22Rv1 (cell line): ENCODE results near the gene KIDINS220.

Experiments
- H3K27ac ChIP-seq: fragments of 450-650 bp; 2 replicates; pipeline ENCODE4 v1.5.1; 2017
- ZFX ChIP-seq: fragments of 450-650 bp; IDR thresholded peaks from 2 replicates; pipeline ENCODE4 v1.6.1; 2017; ENCODE audit warnings: antibody characterized with exemption, borderline replicate concordance
- TF ChIP-seq, protein P1 (sequence below): fragments of 450-650 bp; IDR thresholded peaks from 2 replicates; pipeline ENCODE4 v1.5.1; 2017; ENCODE audit warnings: mild to moderate bottlenecking

KIDINS220 gene

DNA sequence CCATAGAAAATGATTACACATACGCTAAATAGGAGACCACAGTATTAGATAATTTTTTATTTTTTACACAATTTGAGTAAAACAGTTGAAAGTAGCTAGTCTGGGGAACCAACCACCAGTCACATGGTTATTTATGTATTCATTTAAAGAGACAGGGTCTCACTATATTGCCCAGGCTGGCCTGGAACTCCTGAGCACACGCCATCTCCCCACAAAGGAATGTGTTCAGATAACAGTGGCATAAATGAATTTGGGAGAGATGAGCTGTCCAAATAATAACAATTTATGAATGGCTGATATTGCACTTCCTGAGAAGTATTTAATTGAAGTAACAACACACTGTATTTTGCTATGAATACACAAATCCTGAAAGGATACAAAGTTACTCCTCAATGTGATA lies 39.7 kb downstream of the KIDINS220 start:
- no peak overlapping the region for H3K27ac ChIP-seq
- TF ChIP-seq ZFX = no peak

DNA sequence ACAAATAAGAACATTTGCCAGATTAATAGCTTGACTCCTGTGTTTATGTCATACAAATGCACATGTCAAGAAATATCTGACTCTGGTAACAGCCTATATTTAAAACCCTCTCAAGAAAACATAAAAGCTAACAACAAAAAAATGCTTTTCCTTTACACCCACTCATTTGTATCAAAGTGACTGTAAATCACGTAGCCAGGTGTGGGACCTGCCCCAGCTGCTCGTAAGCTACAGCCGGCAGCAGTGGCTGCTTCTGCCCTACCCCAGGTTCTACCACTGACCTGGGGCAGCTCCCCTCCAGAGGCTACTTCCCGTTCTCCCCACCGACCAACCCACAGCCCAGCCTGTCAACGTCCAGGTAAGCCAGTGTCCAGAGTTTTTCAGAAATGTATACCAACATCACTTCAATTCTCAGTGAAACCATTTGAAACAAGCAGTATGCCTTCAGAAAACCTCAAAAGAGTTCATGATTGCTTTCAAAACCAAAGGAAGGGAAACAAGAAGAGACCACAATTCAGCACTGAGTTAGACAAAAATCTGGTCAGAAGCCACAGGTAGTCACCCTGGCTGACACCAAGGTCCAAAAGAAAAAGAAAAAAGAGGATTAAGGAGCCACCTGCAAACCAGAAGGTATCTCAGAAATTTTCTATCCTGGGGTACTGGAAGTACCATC lies 40.4 kb downstream of the KIDINS220 start:
- H3K27ac ChIP-seq = no peak overlapping the region
- TF ChIP-seq ZFX = no peak
- TF ChIP-seq, protein P1, sequence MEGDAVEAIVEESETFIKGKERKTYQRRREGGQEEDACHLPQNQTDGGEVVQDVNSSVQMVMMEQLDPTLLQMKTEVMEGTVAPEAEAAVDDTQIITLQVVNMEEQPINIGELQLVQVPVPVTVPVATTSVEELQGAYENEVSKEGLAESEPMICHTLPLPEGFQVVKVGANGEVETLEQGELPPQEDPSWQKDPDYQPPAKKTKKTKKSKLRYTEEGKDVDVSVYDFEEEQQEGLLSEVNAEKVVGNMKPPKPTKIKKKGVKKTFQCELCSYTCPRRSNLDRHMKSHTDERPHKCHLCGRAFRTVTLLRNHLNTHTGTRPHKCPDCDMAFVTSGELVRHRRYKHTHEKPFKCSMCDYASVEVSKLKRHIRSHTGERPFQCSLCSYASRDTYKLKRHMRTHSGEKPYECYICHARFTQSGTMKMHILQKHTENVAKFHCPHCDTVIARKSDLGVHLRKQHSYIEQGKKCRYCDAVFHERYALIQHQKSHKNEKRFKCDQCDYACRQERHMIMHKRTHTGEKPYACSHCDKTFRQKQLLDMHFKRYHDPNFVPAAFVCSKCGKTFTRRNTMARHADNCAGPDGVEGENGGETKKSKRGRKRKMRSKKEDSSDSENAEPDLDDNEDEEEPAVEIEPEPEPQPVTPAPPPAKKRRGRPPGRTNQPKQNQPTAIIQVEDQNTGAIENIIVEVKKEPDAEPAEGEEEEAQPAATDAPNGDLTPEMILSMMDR = no peak

DNA sequence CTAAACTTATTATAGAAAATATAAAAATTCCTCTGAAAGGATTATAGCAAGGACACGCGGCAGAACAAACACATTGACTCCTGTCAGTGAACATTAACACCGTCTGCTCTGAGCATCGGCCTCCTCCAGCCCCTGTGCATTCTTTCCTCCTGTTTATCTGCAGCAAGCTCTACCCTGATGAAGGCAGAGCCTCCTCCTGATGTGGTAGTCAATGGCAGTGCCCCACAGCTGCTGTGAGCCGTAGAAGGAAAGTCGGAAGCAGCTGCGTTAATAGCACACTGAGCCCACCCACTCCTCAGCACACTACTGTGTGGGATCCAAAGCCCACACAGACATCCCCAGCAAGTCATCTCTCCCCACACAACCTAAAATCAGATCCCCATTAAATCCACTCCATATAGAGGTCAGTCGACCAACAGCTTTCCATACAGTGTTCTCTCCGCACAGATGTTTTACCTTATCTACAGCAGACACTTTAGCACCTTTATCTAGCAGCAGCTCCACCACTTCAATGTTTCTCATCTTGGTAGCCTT lies 41.0 kb downstream of the KIDINS220 start:
- TF ChIP-seq, protein P1 = no peak
- no peak overlapping the region for H3K27ac ChIP-seq

DNA sequence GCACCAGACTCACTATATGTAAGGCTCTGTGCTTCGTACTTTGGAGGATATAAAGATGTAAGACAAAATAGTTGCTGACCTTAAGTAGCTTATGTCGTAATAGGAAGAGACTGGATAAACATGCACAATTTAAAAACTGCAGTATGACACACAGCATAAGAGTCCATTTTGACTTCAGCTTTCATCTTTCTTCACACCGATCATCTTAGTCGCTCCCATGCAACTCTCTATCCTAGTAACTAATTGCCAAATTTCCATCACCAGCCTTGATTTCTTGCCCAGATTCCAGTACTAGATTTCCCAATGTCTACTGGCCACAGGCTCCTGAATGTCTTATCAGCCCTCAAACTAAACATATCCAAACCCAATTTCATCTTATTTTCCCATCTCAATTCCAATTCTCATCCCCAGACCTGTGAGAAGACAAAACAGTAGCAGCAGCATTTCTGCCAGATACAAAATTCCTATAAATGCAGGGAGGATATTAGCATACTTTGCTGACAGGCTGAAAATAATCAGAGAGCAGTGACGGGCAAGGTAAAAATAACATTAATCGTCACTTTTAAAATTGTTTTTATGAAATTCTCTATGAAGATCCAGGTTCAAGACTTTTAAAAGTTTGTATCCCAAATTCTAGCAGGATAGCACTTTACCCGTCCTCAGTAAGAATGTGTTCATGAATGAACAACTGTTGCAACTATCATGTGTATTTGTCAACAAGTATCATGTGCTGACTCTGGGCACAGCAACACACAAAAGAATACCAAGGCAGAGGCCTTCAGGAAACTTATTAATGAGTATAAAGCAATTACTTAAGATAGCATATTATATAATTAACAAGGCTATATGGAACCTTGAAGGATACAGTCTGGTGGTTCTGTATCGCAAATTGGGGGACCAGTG lies 42.2 kb downstream of the KIDINS220 start:
- H3K27ac ChIP-seq = no peak overlapping the region
- TF ChIP-seq, protein P1 = no peak
- no peak for TF ChIP-seq ZFX

DNA sequence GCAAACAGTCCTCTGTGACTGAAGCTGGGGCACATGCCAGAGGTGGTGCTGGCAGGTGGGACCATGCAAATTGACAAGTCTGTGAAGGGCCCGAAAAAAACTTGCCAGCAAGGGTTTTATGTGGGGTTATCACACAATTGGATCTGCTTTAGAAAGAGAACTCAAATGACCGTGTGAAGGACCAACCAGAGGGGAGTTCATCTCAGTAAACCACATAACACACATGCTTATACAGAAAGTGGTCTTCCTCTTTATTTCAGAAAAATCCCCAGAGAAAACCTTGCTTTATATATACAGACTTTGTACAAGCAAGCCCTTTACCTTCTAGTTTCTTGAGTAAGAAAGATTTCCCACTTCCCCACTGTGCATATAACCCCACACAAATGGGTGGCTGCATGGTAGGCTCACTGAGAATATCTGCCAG lies 46.7 kb downstream of the KIDINS220 start:
- TF ChIP-seq, protein P1 = no peak
- no peak for TF ChIP-seq ZFX
- H3K27ac ChIP-seq = no peak overlapping the region

DNA sequence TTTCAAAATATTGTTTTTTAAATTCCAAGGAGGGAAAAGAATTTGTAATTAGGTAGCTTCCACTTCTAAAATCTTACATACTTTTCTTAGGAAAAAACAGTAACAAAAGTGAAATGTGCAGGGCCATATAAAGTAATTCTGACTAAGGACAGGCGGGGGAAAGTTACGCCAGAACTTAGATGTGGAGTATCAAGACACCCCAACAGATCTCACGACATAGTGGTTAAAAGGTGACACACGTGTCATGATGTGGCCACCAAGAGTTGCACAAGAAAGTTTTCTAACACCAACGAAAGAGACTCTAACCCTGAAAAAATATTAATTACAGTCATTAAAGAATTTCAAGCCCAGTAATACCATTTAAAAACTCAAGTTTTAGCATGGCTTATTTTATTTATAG lies 51.0 kb downstream of the KIDINS220 start:
- no peak overlapping the region for H3K27ac ChIP-seq
- TF ChIP-seq ZFX = no peak
- TF ChIP-seq, protein P1 = no peak

DNA sequence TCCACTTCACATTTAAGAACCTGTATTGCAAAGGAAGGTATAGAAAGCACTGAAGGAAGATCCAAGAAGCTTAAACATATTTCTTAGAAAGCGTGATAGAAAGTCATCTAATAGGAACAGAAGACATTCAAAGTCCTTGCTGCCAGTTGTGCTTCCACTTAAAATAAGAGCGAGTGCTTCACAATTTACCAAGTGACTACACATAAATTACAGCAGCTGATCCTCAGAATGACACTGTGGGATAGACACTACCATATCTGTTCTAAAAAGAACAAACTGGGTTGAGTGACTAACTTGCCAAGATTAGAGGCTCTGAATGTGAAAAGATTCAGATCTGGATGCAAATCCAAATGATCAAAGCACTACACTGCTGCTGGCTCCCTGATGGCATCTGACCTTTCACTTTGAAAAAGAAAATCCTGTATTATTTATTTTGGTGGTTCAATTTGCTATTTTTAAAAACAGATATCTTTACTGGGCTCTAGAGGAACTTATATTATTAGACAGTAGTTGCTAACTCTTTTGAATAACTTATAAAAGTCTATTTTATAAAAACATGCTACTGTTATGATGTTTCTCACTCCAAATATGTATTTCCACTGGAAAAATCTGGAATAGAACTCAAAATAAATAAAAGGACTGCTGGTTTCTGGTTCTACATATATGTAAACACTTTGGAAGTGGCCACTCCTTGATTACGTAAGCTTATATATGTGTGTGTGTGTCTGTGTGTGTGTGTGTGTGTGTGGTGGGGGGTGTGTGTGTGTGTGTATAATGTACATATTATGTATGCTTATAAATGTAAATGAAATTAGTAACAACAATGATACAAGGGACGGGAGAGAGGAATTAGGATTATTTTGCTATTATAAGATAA lies 57.4 kb downstream of the KIDINS220 start:
- TF ChIP-seq ZFX = no peak
- TF ChIP-seq, protein P1 = no peak

More for the DNA sequence above, 57.4 kb downstream of the KIDINS220 start:
- no peak overlapping the region for H3K27ac ChIP-seq
